Hematopoietic multipotent progenitor cell treated with erythropoietin and hydrocortisone succinate and interleukin-3 and kit ligand, for 4 days (in vitro differentiated cells): ENCODE measurements around the gene TMC6.
"Not testable (repeated sequence)": the region's sequence is repeated elsewhere in the genome, so short reads cannot be mapped to it uniquely, and the experiment has no call there.

Experiments
- DNase-seq: peaks from one replicate; pipeline ENCODE4 v3.0.0-alpha.2; 2015

TMC6 gene

DNA sequence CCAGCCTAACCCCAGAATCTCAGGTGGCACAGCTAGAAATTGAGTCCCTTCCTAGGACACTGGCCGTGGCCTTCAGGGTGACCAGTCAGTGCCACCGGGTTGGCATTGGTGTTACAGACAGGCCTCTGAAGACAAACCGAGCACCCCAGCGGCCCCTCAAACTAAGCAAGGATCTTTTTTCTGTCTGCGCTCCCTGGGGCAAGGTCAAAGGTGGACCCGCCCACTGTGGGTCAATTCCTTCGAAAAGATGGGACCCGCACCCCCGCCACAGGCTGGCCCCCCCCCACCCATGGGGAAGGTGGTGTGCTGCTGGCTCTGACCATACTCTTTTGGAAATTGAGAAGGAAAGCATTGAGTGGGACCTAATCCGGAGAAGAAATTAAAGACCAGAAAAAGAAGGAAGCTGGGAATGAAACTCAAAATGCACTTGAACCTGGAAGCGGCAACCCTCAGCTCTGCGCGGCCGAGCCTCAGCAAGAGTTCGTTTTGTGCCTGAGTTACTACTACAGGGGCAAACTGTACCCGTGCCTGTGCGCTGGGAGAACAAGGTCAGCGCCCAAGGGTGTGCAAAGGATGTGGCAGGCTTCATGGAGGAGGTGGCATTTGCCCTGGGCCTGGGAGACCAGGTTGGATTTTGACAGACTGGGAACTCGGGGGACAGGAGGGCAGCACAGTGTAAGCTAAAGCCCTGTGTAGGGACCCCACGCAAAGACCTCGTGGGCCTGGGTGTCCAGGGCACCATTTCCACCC, 20.4 kb downstream of the TMC6 start:
- no peak for DNase-seq

- DNase-seq, result no peak
Measured at GRCh38 chr17:78107457-78107856, 21.1 kb downstream of the TMC6 start.

- no peak for DNase-seq
Measured at GRCh38 chr17:78106211-78106610, 22.3 kb downstream of the TMC6 start.

DNA sequence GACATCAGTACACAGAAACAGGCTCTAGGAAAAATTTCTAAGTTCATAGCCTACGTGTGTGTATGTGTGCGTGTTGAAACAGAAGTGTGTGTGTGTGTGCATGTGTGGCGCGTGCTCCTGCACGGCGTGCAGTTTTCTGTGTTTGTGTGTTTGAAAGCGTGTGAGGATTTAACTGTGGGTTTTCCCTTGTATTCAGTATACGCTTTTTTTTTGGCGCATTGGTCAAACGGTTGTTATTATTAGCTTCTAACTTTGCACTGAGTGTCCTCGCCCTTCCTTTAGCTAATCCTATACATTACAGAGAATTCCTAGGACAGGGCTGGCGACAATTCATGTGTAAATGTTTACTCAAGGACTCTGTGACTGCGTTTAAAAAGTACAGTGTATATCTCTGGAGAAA, 23.0 kb downstream of the TMC6 start:
- no peak for DNase-seq

DNA sequence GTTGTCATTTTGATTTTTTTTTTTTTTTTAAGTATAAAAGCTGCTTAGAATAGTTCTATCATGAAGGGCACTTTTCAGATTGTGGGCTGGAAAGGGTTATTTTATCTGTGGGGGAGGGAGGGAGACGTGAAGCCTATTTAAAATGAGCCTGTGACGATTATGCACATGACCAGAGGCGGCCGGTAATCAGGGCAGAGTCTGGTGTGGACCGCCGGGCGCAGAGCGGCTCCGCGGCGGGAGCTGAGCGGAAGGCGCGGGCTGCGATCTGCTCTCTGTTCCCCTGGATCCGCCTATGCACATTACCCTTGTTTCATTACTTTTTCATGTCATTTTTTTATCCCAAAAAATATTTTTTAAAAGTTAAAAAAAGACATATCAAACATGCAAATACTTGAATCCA, 23.5 kb downstream of the TMC6 start:
- no peak for DNase-seq

- DNase-seq, result no peak
Measured at GRCh38 chr17:78104540-78104941, 24.0 kb downstream of the TMC6 start.

DNA sequence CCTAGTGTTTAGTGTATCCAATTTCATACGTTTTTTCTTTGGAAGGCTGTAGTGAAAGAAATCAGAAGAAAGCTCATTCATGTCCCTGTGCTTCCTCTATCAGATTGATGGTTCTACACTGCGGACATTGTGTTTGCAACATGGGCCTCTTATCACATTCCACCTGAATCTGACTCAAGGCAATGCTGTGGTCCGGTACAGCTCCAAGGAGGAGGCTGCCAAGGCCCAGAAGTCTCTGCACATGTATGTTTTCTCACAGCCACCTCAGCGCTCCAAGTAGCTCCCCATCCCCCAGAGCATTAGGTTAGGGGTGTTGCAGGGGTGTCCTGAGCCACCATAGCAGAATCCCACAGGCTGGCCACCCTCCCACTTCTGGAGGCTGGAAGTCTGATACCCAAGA, 25.2 kb downstream of the TMC6 start:
- no peak for DNase-seq

GRCh38 chr17:78101542-78101941, 27.0 kb downstream of the TMC6 start:
- no peak for DNase-seq

DNA sequence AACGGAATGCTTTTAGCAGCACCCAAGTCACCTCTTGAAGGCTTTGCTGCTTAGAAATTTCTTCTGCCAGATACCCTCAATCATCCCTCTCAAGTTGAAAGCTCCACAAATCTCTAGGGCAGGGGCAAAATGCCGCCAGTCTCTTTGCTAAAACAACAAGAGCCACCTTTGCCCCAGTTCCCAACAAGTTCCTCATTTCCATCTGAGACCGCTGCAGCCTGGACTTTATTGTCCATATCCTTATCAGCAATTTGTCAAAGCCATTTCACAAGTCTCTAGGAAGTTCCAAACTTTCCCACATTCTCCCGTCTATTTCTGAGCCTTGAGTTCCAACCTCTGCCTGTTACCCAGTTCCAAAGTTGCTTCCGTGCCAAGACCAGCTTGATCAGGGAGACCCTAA, 27.4 kb downstream of the TMC6 start:
- no peak for DNase-seq

DNA sequence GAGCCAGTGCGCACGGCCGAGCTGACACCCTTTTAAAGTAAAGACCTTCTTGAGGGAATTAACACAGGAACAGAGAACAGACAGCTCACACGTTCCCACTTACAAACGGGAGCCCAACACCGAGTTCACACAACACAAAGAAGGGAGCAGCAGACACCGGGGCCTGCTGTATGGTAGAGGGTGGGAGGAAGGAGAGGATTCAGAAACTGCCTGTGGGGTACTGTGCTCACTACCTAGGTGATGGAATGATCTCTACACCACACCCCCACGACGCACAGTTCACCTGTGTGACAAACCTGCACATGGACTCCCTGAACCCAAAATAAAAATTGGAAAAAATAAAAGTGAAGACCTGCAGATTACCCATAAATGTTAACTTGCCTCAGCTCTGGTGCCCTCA, 32.5 kb downstream of the TMC6 start:
- DNase-seq, result no peak

DNA sequence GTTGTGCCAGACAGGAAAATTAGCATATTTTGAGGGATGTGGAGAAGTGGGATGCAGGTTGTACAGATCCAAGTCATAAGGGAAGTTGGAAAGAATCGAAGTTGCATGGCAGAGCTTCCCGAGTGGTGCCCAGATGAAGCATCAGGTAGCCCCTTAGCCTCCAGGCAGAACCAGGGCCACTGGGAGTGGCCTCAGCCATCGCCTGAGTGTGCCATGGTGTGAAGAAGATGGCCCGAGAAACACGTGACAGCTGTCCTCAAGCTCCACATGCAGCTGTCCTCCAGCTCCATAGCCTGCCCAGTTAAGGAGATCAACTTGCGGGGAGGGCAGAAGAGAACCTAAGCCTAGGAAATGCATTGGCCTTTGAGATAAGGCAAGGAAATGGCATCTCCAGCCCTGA, 33.5 kb downstream of the TMC6 start:
- DNase-seq, result no peak

- no peak for DNase-seq
Measured at GRCh38 chr17:78092794-78093324, 35.7 kb downstream of the TMC6 start.

DNA sequence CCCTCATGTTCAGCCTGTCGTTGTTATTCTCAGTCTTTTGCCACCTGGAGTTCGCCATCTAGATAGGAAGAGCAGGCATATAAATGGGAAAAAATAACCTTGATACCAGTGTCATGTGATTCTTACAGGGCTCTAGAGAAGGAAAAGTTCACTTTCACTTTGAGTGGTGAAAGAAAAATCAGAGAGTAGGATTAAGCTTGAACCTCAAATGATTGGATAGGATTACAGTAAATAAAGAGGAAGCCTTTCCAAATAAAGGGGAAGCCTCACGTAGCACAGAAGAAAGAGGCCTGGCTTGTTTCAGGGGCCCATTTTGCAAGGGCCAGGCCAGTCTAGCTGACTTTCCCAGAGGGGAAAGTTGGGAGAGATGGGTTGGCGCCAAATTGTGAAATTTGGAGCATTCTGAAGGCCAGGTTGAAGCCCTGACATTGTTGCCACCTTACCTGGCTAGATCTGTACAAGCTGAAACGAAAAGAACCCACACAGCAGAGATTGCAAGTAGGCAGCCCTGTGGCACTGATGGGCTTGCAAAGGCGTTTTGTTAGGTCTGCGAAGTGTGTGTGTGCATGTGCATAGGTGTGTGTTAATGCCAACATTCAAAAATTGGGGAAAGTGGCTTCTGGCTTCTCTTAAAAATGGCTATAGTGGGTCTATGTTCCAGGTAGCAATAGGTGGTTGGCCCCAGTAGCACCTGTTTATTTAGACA, 38.8 kb downstream of the TMC6 start:
- DNase-seq, result no peak

GRCh38 chr17:78088529-78088928, 40.0 kb downstream of the TMC6 start:
- DNase-seq, result no peak

DNA sequence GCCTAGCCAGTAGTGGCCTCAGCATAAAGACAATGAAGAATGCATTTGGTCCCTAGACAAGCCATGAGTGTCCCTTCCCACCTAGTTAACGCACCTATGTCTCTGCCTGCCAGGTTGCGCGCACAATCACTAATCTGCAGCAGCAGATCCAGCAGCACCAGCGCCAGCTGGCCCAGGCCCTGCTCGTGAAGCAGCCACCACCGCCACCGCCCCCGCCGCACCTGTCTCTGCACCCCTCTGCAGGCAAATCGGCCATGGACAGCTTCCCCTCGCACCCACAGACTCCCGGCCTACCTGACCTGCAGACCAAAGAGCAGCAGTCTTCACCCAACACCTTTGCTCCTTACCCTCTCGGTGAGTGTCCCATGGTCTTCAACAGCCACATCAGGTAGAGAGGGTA, 41.8 kb downstream of the TMC6 start:
- DNase-seq, result no peak

- DNase-seq, result no peak
Measured at GRCh38 chr17:78082988-78083387, 45.6 kb downstream of the TMC6 start.

DNA sequence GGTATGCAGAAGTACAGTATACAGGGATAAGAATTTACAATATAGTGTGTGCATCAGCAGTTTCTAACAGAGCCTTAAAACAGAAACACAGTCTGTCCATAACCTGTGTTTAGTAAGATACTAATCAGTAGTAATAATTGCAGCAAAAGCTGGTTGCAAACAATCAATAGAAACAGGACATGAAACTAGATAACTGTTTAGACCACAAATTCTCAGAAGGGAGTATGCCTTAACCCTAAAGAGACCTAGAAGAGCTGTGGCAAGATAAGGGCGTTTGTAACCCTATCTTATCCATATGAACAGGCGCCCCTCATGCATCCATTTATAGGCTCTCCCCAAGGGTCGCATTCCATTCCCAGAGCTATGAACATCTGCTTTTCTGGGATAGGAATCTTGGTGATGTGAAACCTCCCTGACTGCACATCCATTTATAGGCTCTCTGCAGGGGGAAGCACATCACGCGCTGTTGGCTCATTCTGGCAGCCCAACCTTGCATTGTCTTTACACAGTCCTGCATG, 46.1 kb downstream of the TMC6 start:
- DNase-seq, result peak; percentile 77

DNA sequence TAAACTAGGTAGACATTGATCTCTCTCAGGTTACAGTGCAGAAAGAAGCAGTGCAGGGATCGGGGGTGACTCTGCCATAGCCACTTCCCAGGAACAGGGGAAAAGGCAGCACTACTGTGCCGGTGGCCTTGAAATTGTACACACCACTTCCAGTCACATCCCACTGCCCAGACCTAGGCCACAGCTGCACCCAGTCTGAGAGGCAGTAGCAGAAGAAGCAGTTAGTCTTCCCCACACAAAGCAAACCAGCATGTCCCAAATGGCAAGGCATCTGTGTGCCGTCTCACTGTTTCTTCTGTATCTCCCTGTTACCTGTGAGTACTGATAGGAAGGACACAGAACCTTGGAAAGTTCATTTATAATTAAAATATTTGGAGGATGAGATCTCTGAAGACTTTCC, 47.0 kb downstream of the TMC6 start:
- no peak for DNase-seq

- no peak for DNase-seq
Measured at GRCh38 chr17:78079253-78079652, 49.3 kb downstream of the TMC6 start.

GRCh38 chr17:78075545-78075944, 53.0 kb downstream of the TMC6 start:
- DNase-seq, result no peak

- no peak for DNase-seq
Measured at GRCh38 chr17:78075011-78075410, 53.5 kb downstream of the TMC6 start.

DNA sequence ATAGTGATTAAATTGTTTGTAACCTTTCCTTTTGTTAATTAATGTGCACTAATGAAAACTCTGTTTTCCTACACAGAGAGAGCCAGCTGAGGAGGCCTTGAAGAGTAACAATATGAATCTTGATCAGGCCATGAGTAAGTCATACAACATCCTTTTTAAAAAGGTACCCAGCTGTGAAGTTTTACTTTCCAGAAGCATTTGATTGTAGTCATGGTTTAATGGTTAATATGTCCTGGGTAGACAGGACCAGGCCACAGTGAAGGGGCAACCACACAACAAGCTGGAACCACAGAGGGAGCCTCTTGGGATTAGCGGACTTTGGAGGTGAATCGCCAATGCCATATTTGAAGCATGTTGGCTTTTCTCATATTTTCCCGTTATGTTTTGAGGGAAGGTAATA, 55.6 kb downstream of the TMC6 start:
- DNase-seq, result no peak

DNA sequence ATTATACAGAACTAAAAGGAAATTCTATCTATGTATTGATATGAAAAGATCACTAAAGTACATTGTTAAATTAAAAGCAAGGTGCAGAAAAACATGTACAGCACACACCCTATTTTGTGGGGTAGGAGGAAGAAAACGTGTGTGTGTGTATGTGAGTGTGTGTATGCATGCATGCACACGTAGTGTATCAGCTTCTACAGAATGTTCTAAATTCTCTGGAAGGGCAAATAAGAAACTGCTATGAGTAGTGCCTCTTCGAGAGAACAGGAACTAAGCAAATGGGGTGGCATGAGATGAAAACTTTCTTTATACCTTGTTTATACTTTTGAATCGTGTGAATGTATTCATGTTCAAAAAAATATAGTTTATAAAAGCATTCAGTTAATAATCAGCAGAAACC, 58.9 kb downstream of the TMC6 start:
- no peak for DNase-seq

- not testable (repeated sequence) for DNase-seq
Measured at GRCh38 chr17:78066976-78067375, 61.6 kb downstream of the TMC6 start.
